HL-60/S4 treated with phorbol 12-myristate 13-acetate at 8.2 ng/mL for 4 days and 3 days (cell line): ENCODE data around the gene LACC1.

Source experiments
- in situ Hi-C: fragments of 300-500 bp; cut with MboI; formaldehyde crosslinking; loops from 2 replicates; pipeline ENCODE4 v1.15.0; 2022; ENCODE audit warnings: low sequenced_read_pairs

Gene LACC1

DNA sequence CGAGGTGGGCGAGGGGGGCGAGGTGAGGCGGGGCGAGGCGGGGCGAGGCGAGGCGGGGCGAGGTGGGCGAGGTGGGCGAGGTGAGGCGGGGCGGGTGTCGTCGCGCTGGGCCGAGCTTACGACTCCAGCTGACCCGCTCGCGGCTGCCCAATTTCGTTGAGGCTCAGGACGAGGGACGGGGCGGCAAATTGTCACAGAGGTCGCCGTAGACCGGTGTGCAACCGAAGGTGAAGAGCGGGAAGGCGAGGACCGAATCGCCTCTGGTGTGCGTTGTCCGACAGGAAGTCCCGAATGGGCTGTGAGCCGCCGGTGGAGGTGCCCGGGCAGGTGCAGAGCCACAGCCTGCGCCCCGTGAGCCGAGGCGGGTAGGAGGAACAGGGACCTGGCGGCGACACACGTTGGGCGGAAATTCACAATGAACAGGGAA is at the start of gene LACC1:
Gene LACC1 (plus strand): TSS at position 150 of the 427 bp plus-strand sequence. CDS start 1,082 bp downstream, outside the sequence.
- in situ Hi-C loops: no loop called here

DNA sequence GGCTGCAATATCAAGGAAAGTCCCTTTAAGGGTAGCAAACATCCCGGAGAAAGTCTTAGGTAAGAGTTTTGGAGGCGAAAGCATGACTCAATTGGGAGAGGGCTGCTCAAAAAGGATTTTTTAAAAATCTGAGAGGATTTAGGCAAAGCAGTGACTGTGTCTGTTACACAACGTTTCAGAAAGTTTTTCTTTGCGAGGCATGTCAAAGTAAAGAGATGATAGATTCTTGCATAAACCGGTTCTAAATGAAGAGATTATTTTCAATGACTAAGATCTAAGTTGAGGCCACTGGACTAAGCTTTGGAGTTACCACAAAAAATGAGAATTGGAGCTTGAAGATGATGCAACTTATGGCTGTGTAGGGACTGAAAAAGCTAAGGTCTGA is 49.2 kb upstream of the LACC1 start:
- in situ Hi-C loops: no loop called here

- in situ Hi-C loops: no loop called here
Measured at GRCh38 chr13:43831088-43831487, 48.6 kb upstream of the LACC1 start.

DNA sequence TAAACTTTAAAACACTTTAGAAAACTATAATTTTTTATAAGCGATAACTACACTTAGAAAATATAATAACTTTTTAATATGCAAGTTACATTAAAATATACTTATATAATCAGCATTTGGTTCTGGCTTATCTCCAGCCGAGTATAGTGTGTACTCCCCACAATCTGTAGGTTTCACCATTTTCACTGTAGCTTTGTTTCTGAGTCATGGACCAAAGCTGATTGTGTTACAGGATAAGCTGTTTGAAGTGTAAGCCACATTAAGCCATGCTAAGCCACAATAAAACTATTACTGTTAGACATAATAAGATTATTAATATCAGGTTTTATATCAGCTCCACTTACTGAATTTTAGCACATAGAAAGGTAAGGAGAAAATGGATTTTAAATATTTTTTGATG is 44.0 kb upstream of the LACC1 start:
- in situ Hi-C loops: no loop called here

DNA sequence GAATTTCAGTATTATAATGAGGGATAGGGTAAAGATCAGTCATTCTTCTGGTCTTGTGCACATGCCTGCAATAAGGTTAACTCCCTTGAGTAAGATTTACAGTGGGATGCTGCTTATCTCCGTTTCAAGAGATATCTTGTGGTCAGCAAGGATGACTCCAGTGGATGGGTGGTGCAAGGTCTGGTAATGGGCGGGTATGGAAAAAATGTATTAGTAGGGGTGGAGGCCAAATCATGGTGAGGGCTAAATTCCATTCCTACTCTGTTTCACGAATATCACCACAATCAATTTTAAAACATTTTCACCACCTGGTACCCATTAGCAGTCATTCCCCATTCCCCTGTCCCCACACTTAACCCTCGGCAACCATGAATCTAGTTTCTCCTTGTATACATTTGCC is 40.8 kb upstream of the LACC1 start:
- in situ Hi-C loops: no loop called here

DNA sequence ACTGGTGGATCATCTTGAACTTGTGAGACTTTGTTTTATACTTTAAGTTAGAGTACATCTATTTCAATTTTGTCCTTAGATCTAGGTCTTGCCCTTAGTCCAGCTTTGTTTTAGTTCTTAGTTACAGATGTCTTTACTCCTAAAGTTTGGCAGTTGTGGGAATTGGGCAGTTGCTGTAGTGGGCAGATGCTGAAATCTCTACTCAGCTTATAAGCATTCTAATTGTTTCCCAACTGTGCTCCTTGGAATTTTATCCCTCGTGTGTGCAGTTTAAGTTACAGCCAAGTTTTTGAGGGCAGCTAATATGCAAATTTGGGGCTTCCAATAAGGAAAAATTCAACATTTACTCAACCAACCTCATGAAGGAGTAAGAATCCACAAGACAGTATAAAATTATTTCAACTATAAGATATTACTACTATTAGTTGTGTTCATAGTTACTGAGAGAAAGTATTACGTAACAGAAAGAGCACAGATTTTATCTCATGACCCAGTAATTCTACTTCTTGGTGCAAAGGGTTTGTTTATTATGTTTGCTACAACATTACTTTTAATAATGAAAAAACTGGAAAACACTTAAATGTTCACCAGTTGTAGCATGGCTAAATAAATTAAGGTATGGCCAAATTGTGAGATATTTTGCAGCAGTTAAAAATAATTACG is 33.1 kb upstream of the LACC1 start:
- in situ Hi-C loops: no loop called here

DNA sequence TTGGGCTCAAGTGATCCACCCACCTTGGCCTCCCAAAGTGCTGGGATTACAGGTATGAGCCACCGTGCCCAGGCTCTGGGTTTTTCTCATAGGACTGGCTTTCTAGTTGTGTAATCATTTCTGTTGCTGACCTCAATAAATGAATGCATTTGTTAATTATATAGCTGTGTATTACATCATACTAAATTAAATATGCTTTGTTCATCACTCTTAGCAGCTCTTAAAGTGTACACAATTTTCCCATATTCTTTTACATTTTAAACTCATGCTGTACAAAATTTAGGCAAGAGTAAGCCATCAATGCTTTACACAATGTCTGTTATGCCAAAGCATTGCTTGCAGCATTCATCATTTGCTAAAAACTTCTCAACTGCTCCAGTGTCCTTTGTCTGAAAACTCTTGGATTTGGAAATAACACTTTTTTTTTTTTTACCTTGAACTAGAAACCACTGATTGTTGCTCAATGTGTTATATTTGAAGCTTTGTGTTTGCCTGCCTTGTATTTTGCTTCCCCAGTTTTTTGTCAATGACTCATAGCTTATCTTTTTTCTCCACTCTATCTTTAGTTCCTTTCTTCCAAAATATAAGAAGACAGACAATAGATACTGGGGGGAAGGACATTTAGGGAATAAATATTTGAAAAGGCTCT is 31.6 kb upstream of the LACC1 start:
- in situ Hi-C loops: no loop called here

GRCh38 chr13:43850873-43851272 is 28.8 kb upstream of the LACC1 start:
- in situ Hi-C loops: no loop called here

DNA sequence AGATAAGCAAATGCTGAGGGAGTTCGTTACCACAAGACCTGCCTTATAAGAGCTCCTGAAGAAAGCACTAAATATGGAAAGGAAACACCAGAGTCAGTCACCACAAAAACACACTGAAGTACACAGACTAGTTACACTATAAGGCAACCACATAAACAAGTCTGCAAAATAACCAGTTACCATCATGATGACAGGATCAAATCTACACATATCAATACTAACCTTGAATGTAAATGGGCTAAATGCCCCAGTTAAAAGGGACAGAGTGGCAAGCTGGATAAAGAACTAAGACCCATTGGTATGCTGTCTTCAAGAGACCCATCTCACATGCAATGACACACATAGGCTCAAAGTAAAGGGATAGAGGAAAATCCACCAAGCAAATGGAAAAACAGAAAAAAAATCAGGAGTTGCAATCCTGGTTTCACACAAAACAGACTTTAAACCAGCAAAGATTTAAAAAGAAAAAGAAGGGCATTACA is 26.7 kb upstream of the LACC1 start:
- in situ Hi-C loops: no loop called here

GRCh38 chr13:43861863-43862262 is 17.8 kb upstream of the LACC1 start:
- in situ Hi-C loops: no loop called here

GRCh38 chr13:43864921-43865320 is 14.8 kb upstream of the LACC1 start:
- in situ Hi-C loops: no loop called here

DNA sequence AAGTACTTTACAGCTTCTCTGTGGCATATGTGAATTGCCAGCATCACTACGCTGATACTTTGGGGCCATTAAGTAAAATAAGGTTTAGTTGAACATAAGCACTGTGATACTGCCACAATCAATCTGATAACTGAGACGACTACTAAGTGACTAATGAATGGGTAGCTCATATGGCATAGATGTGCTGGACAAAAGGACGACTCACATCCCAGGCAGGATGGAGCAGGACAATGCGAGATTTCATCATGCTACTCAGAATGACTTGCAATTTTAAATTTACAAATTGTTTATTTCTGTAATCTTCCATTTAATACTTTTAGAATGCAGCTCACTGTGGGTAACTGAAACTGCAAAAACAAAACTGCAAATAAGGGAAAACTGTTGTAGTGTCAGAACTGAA is 13.8 kb upstream of the LACC1 start:
- in situ Hi-C loops: no loop called here

DNA sequence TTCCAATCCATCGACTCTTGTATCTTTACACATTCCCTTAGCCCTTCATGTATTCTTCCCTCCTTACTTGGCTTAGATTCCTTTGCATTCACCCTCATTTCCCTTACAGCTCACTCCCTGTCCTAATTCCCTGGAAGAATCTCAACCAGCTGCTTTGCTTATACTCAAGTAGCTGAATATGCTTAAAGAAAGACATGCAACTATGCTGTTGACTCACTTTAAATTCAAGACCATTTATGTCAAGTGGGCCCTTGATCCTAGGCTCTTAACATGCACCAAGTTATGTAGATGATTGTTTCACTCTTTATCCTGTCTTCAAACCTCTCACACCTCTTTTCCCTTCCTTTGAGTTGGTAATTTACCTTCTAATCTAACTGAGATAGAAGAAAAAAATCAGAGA is 7.5 kb upstream of the LACC1 start:
- in situ Hi-C loops: no loop called here

- in situ Hi-C loops: no loop called here
Measured at GRCh38 chr13:43874504-43875092, 5.1 kb upstream of the LACC1 start.

- in situ Hi-C loops: no loop called here
Measured at GRCh38 chr13:43876366-43876765, 3.3 kb upstream of the LACC1 start.

DNA sequence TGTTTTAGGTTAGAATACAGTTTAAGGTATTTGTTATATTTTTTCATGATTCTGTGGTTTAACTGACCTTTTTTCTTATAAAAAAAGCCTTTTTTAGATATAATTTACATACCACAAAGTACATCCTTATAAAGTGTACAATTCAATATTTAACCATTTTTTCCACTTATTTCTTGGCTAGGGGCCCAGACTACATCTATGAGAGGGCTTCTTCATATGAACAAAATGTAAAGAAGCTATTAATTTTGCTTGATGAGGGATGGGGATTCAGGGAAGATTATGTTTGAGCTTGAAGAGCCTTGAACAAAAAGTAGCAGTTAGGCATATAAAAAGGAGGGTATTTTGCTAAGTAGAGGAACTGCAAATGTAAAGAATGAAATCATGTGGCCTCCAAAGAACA is 2.4 kb upstream of the LACC1 start:
- in situ Hi-C loops: no loop called here

DNA sequence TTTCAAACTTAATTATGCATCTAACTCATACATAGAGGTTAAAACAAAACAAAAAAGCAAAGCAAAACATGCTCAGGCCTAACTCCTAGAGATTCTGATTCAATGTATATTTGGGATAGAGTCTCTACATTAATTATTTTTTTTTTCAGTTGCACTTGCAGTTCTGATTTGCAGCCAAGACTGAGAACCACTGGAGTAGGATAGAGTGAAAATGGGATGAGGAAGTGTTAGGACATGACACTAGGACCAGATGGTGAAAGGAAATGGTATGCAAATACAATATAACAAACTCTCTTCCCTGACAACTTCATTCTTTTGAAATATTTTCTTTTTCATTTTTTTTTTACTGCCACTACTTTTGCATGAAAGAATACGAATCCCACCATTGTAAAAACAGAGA is 1.9 kb upstream of the LACC1 start:
- in situ Hi-C loops: no loop called here

DNA sequence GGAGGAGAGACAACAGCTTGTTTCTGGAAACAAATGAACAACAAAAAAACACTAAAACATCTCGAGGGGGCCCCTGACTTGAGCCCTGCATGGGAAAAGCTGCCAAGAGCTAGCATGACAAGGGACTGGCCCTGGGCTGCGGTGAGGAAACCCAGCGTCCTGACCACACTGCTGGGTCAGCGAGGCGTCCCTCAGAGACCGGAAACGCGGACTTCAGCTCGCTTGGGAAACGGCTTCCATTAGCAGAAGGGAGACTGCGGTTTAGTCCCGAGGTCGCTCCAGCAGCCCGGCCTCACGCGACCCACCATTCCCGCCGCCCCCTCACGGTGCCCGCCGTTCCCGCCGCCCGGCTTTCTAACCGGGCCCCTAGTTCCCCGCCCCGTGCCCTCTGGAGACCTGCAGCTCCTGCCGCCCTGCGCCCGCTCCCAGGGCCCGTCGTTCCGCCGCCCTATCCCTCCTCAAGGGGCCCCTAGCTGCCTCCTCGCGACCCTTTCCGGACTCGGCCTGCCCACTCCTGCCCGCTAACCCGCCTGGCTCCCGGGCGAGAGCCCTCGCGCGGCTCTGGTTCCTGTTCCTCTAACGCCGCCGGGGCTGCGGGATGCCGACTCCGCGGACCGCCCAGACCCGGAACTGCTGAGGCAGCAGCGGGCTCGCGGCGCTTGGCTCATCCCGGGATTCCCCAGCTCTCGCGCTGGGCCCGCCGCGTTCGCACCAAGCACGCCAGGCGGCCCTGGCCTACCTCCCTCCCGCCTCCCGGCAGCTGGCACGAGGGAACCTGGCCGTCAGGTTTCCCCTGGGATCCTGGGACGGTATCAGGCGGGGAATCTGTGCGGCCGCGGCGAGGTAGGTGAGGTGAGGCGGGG is 581 bp upstream of the LACC1 start, which contains the start of gene CCDC122:
Gene CCDC122 (minus strand): TSS at position 849 of the 863 bp plus-strand sequence. CDS start 10,364 bp downstream, outside the sequence.
- in situ Hi-C loops: no loop called here

GRCh38 chr13:43880214-43880855 is 631 bp downstream of the LACC1 start:
- in situ Hi-C loops: no loop called here

GRCh38 chr13:43880926-43881325 is 1.2 kb downstream of the LACC1 start:
- in situ Hi-C loops: no loop called here

DNA sequence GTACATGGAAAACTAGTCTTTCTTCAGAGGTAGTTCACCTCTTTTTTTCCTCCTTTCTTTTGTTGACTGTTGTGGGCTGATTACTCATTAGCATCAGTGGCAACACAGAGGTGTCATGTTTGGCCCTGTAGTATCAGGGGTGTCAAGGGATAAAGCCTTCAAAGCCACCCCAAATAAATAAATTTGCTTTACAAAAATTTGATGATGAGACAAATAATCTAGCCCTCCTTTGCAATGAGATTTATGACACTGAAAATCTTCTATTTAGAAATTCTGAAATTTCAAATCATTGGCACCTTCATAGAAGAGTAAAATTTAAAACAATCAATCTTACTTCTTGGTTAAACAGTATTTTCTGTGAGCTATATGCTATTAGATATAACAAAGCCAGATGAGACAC is 1.9 kb downstream of the LACC1 start:
- in situ Hi-C loops: no loop called here
